ENCODE data around the gene C8B. TPM values are rescaled to one million over a fixed set of nuclear protein-coding genes. Genes with fewer than 3 reads are reported as not detected.

Gene C8B
- total RNA-seq, 1 experiment from 2014 or later = not detected

GRCh38 chr1:56953386-56953785 lies 12.4 kb downstream of the C8B start:
- Mint-ChIP-seq H3K9me3 (ENCODE audit: low read depth, unreplicated experiment) (peaks cover 8% of the 10 kb centered on the region), H3K27me3 (ENCODE audit: unreplicated experiment) (no peaks in the 10 kb centered on the region), H3K4me1 (ENCODE audit: low read depth, unreplicated experiment) (no peaks in the 10 kb centered on the region), H3K27ac (ENCODE audit: unreplicated experiment) (no peak overlapping the region), H3K36me3 (ENCODE audit: insufficient read depth, unreplicated experiment) (no peaks in the 10 kb centered on the region), H3K4me3 (ENCODE audit: low read depth, unreplicated experiment) (no peak overlapping the region)
- no peak for TF ChIP-seq CTCF (IDR thresholded peaks at IDR 0.05; ENCODE audit: unreplicated experiment)
- CTCF ChIA-PET = no interaction called here
- DNase-seq = no peak
- intact Hi-C loops (cut with micrococcal nuclease; ENCODE audit: unreplicated experiment) = no loop called here
- BruUV-seq (replicated peaks) = no TSS peak

- no peaks in the 10 kb centered on the region for H3K27me3 Mint-ChIP-seq (ENCODE audit: unreplicated experiment)
- no peaks in the 10 kb centered on the region for H3K36me3 Mint-ChIP-seq (ENCODE audit: insufficient read depth, unreplicated experiment)
- H3K27ac Mint-ChIP-seq (ENCODE audit: unreplicated experiment) = no peak overlapping the region
- DNase-seq = no peak
- BruUV-seq (replicated peaks) = no TSS peak
- no peaks in the 10 kb centered on the region for H3K4me1 Mint-ChIP-seq (ENCODE audit: low read depth, unreplicated experiment)
- CTCF ChIA-PET = no interaction called here
- peaks cover 4% of the 10 kb centered on the region for H3K9me3 Mint-ChIP-seq (ENCODE audit: low read depth, unreplicated experiment)
- intact Hi-C loops (cut with micrococcal nuclease; ENCODE audit: unreplicated experiment) = no loop called here
- TF ChIP-seq CTCF (IDR thresholded peaks at IDR 0.05; ENCODE audit: unreplicated experiment) = no peak
- H3K4me3 Mint-ChIP-seq (ENCODE audit: low read depth, unreplicated experiment) = no peak overlapping the region
Observed at GRCh38 chr1:56952501-56952900, 13.3 kb downstream of the C8B start.

GRCh38 chr1:56948403-56949023 lies 17.3 kb downstream of the C8B start:
- H3K36me3 Mint-ChIP-seq (ENCODE audit: insufficient read depth, unreplicated experiment) = no peaks in the 10 kb centered on the region
- CTCF ChIA-PET = interaction anchor here (0.5 kb wide), 1 partner anchor 1668 kb away, joined by 3 read pairs; no protein-coding TSS in a partner anchor
- no peak for DNase-seq
- BruUV-seq (replicated peaks) = no TSS peak
- no peak overlapping the region for H3K27ac Mint-ChIP-seq (ENCODE audit: unreplicated experiment)
- H3K9me3 Mint-ChIP-seq (ENCODE audit: low read depth, unreplicated experiment) = peaks cover 4% of the 10 kb centered on the region
- H3K4me3 Mint-ChIP-seq (ENCODE audit: low read depth, unreplicated experiment) = no peak overlapping the region
- H3K27me3 Mint-ChIP-seq (ENCODE audit: unreplicated experiment) = no peaks in the 10 kb centered on the region
- no peak for TF ChIP-seq CTCF (IDR thresholded peaks at IDR 0.05; ENCODE audit: unreplicated experiment)
- no peaks in the 10 kb centered on the region for H3K4me1 Mint-ChIP-seq (ENCODE audit: low read depth, unreplicated experiment)
- intact Hi-C loops (cut with micrococcal nuclease; ENCODE audit: unreplicated experiment) = no loop called here

GRCh38 chr1:56940039-56940438 lies 25.8 kb downstream of the C8B start:
- H3K27me3 Mint-ChIP-seq (ENCODE audit: unreplicated experiment) = no peaks in the 10 kb centered on the region

More at GRCh38 chr1:56940039-56940438, 25.8 kb downstream of the C8B start:
- no peak for TF ChIP-seq CTCF (IDR thresholded peaks at IDR 0.05; ENCODE audit: unreplicated experiment)
- Mint-ChIP-seq H3K36me3 (ENCODE audit: insufficient read depth, unreplicated experiment) (no peaks in the 10 kb centered on the region), H3K4me1 (ENCODE audit: low read depth, unreplicated experiment) (no peaks in the 10 kb centered on the region), H3K9me3 (ENCODE audit: low read depth, unreplicated experiment) (peaks cover 6% of the 10 kb centered on the region), H3K27ac (ENCODE audit: unreplicated experiment) (no peak overlapping the region), H3K4me3 (ENCODE audit: low read depth, unreplicated experiment) (no peak overlapping the region)
- CTCF ChIA-PET = no interaction called here
- no peak for DNase-seq
- no TSS peak for BruUV-seq (replicated peaks)
- intact Hi-C loops (cut with micrococcal nuclease; ENCODE audit: unreplicated experiment) = no loop called here

Data from Calu3 (cell line).